ENCODE data around the gene PTPRN2.

DNA sequence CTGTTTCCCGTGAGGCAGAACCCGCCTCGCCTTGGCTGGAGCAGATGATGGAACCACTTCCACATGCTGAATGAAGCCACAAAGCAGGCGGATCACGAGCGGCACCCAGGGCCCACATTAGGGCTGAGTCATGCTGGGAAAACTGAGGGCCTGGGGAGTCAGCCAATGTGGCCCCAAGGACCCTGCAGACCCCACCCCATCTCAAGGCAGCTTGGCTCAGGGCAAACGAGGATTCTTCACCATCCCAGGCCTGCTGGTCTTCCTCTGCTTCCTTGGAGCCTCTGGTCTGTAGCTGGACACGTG is 762.9 kb downstream of the PTPRN2 start:
- no peak for TF ChIP-seq CTCF (IDR thresholded peaks at IDR 0.05)
- no peak for TF ChIP-seq POLR2AphosphoS5 (IDR thresholded peaks at IDR 0.05)
